HG02840 (cell line): ENCODE measurements around the gene IL23R.

ENCODE experiments used
- ATAC-seq: cut with Tn5 transposase; IDR thresholded peaks from one replicate; pipeline ENCODE4 v1.9.1; 2021; ENCODE audit warnings: mild to moderate bottlenecking, moderate library complexity, moderate number of reproducible peaks; ENCODE audit not compliant: unreplicated experiment, low FRiP score

IL23R gene

DNA sequence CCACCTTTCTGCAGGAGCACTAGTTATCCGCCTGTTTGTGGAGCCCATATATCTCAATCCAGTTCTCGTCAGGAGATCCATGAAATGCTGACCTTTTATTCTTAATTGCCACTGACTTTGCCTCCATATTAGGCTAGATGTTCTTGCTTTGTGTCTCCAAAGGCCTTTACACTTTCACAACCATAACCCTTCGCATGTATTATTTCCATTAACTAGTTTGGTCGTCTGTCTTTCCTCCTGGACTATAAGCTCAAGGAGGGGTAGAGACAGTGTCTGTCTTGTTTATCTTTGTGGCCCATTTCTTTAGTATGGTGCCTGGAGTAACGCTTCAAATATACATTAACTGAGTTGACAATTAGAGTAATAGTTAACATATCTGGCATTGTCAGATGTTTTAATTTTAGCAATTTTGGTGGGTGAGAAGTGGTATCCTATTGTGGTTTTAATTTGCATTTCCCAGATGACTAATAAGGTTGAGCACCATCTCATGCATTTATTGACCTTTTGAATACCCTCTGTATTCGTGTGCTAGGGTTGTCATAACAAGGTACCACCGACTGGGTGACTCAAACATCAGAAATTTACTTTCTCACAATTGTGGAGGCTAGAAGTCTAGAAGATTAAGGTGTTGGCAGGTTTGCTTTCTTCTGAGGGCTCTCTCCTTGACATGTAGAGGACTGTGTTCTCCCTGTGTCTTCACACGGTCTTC, 119.7 kb downstream of the IL23R start:
- ATAC-seq: peak; percentile 74

DNA sequence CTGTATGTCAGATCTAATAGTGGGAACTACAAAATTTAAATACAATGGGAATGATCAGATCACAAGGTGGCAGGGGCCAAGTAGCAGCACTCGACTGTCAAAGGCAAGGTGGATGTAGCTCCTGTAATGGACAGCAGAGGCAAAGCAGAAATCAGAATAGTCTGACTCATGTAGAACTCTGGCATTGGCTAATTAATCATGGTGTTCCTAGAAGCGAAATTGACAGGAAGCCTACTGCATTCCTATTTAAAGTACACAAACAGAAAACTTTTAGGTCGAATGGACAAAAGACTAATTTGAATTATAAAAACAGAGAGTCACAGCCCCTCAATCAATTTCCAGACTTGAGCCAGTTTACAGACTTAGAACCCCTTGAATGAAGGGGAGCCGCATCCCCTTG, 124.0 kb downstream of the IL23R start:
- ATAC-seq: no peak

DNA sequence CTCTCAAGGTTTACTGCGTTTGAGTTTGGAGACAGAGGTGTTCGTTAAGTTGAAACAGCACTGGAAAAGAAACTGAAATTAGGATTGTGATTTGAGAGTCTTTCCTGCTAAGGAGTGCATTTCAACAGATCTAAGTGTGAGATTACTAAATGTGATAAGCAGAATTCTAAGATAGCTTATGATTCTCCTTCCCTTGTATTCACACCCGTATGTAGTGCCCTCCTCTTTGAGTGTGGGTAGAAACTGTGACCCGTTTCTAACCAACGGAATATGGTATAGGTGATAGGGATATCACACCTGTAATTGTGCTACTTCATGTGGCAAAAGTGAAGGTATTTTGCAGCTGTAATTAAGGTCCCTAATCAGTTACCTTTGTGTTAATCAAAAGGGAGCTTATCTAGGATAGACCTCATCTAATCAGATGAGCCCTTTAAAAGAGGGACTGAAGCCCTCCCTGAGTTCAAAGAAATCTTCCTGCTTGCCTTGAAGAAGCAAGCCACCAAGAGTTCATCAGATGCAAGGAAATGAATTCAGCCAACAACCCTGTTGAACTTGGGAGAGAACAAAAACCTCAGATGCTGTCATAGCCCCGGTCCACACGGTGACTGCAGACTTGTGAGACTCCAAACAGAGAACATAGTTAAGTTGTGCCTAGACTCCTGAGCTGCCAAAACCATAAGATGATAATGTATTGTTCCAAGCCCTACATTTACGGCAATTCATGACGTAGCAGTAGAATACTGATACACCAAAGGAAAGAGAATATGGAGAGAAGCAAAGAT, 128.8 kb downstream of the IL23R start:
- no peak for ATAC-seq

DNA sequence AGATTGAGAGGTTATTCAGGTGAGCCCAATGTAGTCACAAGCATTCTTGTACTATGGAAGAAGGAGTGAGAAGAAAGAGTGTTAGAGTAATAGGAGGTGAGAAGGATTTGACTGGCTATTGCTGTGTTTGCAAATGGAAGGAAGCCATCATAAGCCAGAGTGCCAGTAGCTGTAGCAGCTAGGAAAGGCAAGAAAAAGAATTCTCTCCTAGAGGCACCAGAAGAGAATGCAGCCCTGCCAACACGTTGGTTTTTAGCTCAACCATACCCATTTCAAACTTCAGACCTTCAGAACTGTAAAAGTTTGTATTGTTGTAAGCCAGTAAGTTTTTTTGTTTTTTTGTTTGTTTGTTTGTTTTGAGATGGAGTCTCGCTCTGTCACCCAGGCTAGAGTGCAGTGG, 132.5 kb downstream of the IL23R start:
- no peak for ATAC-seq

DNA sequence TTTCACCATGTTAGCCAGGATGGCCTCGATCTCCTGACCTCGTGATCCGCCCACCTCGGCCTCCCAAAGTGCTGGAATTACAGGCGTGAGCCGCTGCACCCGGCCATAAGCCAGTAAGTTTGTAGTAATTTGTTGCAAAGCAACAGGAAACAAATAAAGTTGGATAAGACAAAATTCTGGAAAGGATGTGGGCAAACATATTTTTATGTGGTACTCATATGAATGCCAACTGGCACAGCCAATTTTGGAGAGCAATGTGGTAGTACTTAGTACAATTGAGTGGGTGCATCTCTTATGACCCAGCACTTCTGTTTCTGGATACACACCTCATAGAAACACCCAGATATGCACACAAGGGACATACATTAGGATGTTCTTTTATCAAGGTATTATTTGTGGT, 133.0 kb downstream of the IL23R start:
- ATAC-seq: no peak

DNA sequence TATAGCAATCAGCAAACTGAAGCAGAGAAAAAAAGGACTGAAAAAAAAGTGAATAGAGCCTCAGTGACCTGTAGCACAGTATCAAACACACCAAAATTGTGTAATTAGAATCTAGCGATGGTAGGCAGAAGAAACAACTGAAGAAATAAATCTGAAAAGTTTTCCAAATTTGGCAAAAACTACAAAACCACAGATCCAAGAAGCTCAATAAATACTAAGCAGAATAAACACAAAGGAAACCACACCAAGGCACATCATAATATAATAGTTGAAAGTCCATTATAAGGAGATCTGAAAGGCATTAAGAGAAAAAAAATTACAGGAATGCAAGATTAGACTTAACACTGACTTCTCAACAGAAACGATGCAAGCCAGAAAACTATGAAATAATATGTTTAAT, 134.3 kb downstream of the IL23R start:
- no peak for ATAC-seq

DNA sequence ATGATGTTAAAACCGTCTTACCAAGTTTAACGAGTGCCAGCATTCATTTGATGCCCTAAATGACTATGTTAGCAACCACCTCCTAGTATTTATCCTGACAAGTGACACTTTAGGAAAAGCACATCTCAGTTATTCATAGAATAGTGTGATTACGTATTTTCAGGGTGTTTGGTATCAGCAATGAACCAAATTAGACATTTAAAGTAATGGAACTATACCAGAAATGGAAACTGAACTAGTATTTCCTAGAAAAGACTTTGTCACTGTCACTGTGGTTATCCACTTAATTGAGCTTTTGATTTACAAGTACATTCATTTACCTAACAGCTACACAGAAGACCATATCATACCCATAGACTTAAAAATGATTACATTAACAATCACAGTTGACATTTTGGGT, 137.8 kb downstream of the IL23R start:
- ATAC-seq: no peak

DNA sequence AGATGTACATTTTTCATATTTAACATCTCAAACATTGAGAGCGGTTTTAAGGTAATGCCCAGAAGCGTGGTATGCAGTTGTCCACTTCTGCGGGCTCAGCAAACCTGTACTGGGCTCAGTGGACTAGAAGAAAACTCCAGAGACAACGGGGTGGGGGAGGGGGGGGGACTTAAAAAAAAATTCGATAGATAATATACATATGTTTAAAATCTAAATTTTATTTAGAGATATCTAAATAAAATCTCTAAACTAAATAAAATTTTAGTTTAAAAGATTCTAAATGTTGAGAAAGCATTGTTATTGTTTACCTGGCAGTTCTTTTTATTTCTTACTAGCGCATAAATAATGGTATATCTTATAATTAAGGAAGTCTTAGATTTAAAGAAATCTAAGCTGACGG, 140.3 kb downstream of the IL23R start:
- ATAC-seq: no peak

DNA sequence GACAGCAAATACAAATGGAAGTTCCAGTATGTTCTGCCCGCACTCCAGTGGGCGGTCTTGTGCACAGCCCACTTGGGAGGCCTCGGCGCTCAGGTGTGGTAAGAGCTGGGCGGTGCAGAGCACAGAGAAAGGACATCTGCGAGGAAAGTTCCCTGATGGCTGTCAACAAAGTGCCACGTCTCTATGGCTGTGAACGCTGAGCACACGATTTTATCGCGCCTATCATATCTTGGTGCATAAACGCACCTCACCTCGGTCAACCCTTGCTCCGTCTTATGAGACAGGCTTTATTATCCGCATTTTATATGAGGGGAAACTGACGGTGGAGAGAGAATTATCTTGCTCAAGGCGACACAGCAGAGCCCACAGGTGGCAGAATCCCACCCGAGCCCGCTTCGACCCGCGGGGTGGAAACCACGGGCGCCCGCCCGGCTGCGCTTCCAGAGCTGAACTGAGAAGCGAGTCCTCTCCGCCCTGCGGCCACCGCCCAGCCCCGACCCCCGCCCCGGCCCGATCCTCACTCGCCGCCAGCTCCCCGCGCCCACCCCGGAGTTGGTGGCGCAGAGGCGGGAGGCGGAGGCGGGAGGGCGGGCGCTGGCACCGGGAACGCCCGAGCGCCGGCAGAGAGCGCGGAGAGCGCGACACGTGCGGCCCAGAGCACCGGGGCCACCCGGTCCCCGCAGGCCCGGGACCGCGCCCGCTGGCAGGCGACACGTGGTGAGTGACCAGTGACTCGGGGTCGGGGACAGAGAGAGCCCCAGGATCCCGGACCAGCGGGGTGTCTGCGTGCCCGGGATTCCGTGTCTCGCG, 141.2 kb downstream of the IL23R start, which contains the start of gene IL12RB2:
Gene IL12RB2 (plus strand): TSS at position 623 of the 810 bp plus-strand sequence. CDS start 12,496 bp downstream, outside the sequence.
- ATAC-seq: no peak

DNA sequence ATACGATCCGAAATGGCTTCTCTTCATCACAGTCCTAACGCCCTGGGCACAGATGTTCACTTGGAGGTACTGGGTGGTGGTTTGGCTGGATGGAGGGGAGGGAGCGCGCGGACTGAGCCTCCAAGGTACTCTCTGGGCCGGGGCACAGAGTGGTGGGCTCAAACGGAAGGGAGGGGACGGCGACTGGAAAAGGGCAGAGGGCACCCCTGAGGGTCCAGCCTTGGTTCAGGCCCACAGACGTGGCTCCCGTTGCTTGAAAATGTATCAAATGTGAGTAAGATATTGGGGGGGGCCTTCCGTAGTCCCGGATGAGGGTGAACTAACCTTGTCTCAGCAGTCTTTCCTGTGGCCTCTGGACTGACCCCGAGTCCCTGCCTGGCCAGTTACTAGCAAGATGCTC, 141.9 kb downstream of the IL23R start:
- ATAC-seq: no peak
